ENCODE data around the gene NCKAP5.
"Not testable (repeated sequence)": the region's sequence is repeated elsewhere in the genome, so short reads cannot be mapped to it uniquely, and the experiment has no call there.

NCKAP5 gene

DNA sequence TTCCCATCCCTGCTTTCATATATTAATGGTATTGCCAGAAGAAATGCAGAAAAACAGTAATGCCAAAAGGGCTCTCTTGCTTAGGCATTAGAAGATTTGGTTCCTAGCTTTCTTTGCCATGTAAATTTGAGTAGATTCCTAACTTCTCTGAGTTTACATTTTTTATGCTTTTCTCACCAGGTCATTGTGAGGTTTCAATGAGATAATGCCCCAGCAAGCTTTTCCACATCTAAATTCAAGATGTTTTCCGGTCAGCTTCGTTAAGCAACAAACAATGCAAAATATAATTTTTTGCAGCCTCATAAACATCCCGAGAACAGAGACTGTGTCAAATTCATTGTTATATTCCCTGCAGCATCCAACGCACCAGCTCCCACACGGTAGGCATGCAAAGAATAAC is 44.9 kb downstream of the NCKAP5 start:
- Histone ChIP-seq H3K4me1 (ENCODE audit: insufficient read depth, insufficient read length) (no peaks in the 10 kb centered on the region), H3K27me3 (ENCODE audit: insufficient read depth, insufficient read length) (no peaks in the 10 kb centered on the region), H3K36me3 (ENCODE audit: insufficient read depth, insufficient read length, low read length) (no peaks in the 10 kb centered on the region), H3K4me3 (ENCODE audit: insufficient read length, low read depth) (no peak overlapping the region), H3K9ac (ENCODE audit: insufficient read length, low read depth) (no peak overlapping the region), H3K9me3 (ENCODE audit: insufficient read depth, low read length) (no peaks in the 10 kb centered on the region)
- no peak for DNase-seq (ENCODE audit: low read depth, low spot score)
- TF ChIP-seq YY1 (IDR thresholded peaks at IDR 0.05; ENCODE audit: insufficient read depth, insufficient read length) (no peak), ZNF274 (IDR thresholded peaks at IDR 0.05; ENCODE audit: low read depth, low read length) (no peak), SUZ12 (IDR thresholded peaks at IDR 0.05; ENCODE audit: extremely low read depth, insufficient read depth, insufficient read length) (no peak)

DNA sequence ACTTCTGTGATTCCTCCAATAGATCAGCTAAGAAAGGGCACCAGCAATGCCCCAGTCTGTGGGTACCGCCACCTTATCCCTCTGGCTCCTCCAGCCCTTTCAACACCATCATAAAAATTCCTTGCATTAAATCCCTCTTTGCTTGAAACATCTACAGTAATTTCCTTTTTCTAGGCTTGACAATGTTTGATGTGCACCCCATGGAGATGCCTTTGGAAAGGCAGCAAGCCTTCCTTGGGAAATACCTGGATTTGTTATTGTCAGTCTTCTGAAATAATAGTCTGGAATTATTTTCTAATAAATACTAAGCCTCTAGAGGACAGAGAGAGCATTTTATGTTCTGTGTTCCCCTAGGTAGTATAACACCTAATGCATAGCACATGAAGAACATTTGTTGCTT is 46.1 kb downstream of the NCKAP5 start:
- Histone ChIP-seq H3K4me1 (ENCODE audit: insufficient read depth, insufficient read length) (no peaks in the 10 kb centered on the region), H3K27me3 (ENCODE audit: insufficient read depth, insufficient read length) (no peaks in the 10 kb centered on the region), H3K9ac (ENCODE audit: insufficient read length, low read depth) (no peak overlapping the region), H3K4me3 (ENCODE audit: insufficient read length, low read depth) (no peak overlapping the region), H3K9me3 (ENCODE audit: insufficient read depth, low read length) (no peaks in the 10 kb centered on the region), H3K36me3 (ENCODE audit: insufficient read depth, insufficient read length, low read length) (no peaks in the 10 kb centered on the region)
- DNase-seq (ENCODE audit: low read depth, low spot score), result no peak
- TF ChIP-seq ZNF274 (IDR thresholded peaks at IDR 0.05; ENCODE audit: low read depth, low read length) (no peak), SUZ12 (IDR thresholded peaks at IDR 0.05; ENCODE audit: extremely low read depth, insufficient read depth, insufficient read length) (no peak), YY1 (IDR thresholded peaks at IDR 0.05; ENCODE audit: insufficient read depth, insufficient read length) (no peak)

DNA sequence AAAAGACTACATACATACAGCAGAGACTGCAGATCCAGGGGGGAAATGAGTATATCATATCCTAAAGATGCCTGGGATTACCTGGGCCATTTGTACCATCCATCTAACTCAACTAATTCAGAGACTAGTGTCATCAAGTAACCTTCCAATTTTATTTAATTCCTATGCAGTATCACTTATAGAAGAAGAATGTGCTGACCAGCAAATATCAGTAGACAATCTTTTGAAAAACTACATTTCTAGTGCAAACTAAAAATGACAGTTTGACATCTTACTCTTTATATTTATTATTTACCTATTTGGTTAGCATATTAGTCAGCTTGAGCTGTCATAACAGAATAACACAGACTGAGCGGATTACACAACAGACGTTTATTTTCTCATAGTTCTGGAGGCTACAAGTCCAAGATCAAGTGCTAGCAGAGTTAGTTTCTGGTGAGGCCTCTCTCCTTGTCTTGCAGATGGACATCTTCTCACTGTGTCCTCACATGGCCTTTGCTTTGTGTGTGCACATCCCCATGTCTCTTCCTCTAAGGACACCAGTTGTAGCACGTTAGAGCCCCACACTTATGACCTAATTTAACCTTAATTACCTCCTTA is 47.0 kb downstream of the NCKAP5 start:
- H3K4me3 ChIP-seq (ENCODE audit: insufficient read length, low read depth), result no peak overlapping the region
- H3K27me3 ChIP-seq (ENCODE audit: insufficient read depth, insufficient read length), result no peaks in the 10 kb centered on the region
- TF ChIP-seq SUZ12 (IDR thresholded peaks at IDR 0.05; ENCODE audit: extremely low read depth, insufficient read depth, insufficient read length) (no peak), YY1 (IDR thresholded peaks at IDR 0.05; ENCODE audit: insufficient read depth, insufficient read length) (no peak), ZNF274 (IDR thresholded peaks at IDR 0.05; ENCODE audit: low read depth, low read length) (no peak)
- H3K36me3 ChIP-seq (ENCODE audit: insufficient read depth, insufficient read length, low read length), result no peaks in the 10 kb centered on the region
- H3K9ac ChIP-seq (ENCODE audit: insufficient read length, low read depth), result no peak overlapping the region
- no peaks in the 10 kb centered on the region for H3K9me3 ChIP-seq (ENCODE audit: insufficient read depth, low read length)
- H3K4me1 ChIP-seq (ENCODE audit: insufficient read depth, insufficient read length), result no peaks in the 10 kb centered on the region
- no peak for DNase-seq (ENCODE audit: low read depth, low spot score)

- H3K9me3 ChIP-seq (ENCODE audit: insufficient read depth, low read length); H3K9ac ChIP-seq (ENCODE audit: insufficient read length, low read depth); H3K4me1 ChIP-seq (ENCODE audit: insufficient read depth, insufficient read length); H3K4me3 ChIP-seq (ENCODE audit: insufficient read length, low read depth); H3K36me3 ChIP-seq (ENCODE audit: insufficient read depth, insufficient read length, low read length); DNase-seq (ENCODE audit: low read depth, low spot score); H3K27me3 ChIP-seq (ENCODE audit: insufficient read depth, insufficient read length): not testable (repeated sequence)
Observed at GRCh38 chr2:133519677-133520076, 48.6 kb downstream of the NCKAP5 start.

DNA sequence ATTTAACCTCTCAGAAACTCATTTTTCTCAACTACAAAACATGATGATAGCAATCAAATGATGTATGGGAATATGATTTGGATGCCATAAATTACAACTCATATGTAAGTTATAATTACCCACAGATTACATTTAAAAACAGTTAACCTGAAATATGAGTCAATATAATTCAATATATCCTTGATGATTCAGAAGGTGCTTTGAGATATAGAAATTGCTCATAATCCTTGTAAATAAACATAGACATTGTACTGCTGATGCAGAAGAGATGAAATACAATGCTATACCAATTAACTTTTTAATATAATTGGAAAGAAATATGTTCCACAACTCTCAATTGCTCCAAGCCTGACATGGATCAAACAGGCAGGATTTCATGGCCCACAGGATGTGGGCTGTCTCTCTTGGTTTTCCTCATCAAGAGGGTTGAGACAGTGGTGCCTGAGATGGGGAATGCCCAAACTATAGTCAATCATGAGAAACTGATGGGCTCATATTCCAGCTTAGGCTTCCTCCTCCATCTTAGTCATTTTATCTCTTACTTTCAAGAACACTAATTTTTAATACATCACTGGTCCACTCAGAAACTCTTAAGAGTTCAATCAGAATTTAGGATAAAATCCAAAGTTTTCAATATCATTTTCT is 49.4 kb downstream of the NCKAP5 start:
- TF ChIP-seq ZNF274 (IDR thresholded peaks at IDR 0.05; ENCODE audit: low read depth, low read length) (no peak), SUZ12 (IDR thresholded peaks at IDR 0.05; ENCODE audit: extremely low read depth, insufficient read depth, insufficient read length) (no peak), YY1 (IDR thresholded peaks at IDR 0.05; ENCODE audit: insufficient read depth, insufficient read length) (no peak)
- Histone ChIP-seq H3K9me3 (ENCODE audit: insufficient read depth, low read length) (no peaks in the 10 kb centered on the region), H3K36me3 (ENCODE audit: insufficient read depth, insufficient read length, low read length) (no peaks in the 10 kb centered on the region)

DNA sequence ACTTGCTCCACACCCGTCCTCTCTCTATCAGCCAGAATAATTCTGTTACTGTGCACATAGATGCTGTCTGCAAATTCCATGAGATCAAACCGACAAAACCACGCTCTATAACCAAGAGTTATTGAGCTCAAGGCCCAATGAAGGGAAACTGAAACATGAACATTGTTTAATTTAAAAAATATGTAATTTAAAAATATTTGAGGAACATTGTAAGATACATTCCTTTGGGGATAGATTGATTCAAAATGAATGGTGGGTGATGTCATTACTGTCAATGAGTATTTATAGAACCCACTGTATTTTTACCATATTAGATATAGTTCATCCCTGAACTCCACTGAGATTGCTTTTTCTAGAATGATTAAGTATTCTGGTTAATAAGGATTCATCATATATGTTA is 50.4 kb downstream of the NCKAP5 start:
- no peaks in the 10 kb centered on the region for H3K9me3 ChIP-seq (ENCODE audit: insufficient read depth, low read length)
- no peaks in the 10 kb centered on the region for H3K36me3 ChIP-seq (ENCODE audit: insufficient read depth, insufficient read length, low read length)
- no peak for TF ChIP-seq ZNF274 (IDR thresholded peaks at IDR 0.05; ENCODE audit: low read depth, low read length)
- TF ChIP-seq SUZ12 (IDR thresholded peaks at IDR 0.05; ENCODE audit: extremely low read depth, insufficient read depth, insufficient read length), result no peak
- TF ChIP-seq YY1 (IDR thresholded peaks at IDR 0.05; ENCODE audit: insufficient read depth, insufficient read length), result no peak
- no peak overlapping the region for H3K4me3 ChIP-seq (ENCODE audit: insufficient read length, low read depth)
- H3K9ac ChIP-seq (ENCODE audit: insufficient read length, low read depth), result no peak overlapping the region
- no peaks in the 10 kb centered on the region for H3K4me1 ChIP-seq (ENCODE audit: insufficient read depth, insufficient read length)
- no peak for DNase-seq (ENCODE audit: low read depth, low spot score)
- no peaks in the 10 kb centered on the region for H3K27me3 ChIP-seq (ENCODE audit: insufficient read depth, insufficient read length)

More for the DNA sequence above, 49.4 kb downstream of the NCKAP5 start:
- Histone ChIP-seq H3K9ac (ENCODE audit: insufficient read length, low read depth) (no peak overlapping the region), H3K4me3 (ENCODE audit: insufficient read length, low read depth) (no peak overlapping the region), H3K4me1 (ENCODE audit: insufficient read depth, insufficient read length) (no peaks in the 10 kb centered on the region), H3K27me3 (ENCODE audit: insufficient read depth, insufficient read length) (no peaks in the 10 kb centered on the region)
- no peak for DNase-seq (ENCODE audit: low read depth, low spot score)

- H3K36me3 ChIP-seq (ENCODE audit: insufficient read depth, insufficient read length, low read length), result no peaks in the 10 kb centered on the region
- H3K9me3 ChIP-seq (ENCODE audit: insufficient read depth, low read length), result no peaks in the 10 kb centered on the region
- H3K4me3 ChIP-seq (ENCODE audit: insufficient read length, low read depth), result no peak overlapping the region
- no peak for DNase-seq (ENCODE audit: low read depth, low spot score)
- TF ChIP-seq SUZ12 (IDR thresholded peaks at IDR 0.05; ENCODE audit: extremely low read depth, insufficient read depth, insufficient read length), result no peak
- TF ChIP-seq YY1 (IDR thresholded peaks at IDR 0.05; ENCODE audit: insufficient read depth, insufficient read length), result no peak
- TF ChIP-seq ZNF274 (IDR thresholded peaks at IDR 0.05; ENCODE audit: low read depth, low read length), result no peak
- no peaks in the 10 kb centered on the region for H3K27me3 ChIP-seq (ENCODE audit: insufficient read depth, insufficient read length)
- no peak overlapping the region for H3K9ac ChIP-seq (ENCODE audit: insufficient read length, low read depth)
- no peaks in the 10 kb centered on the region for H3K4me1 ChIP-seq (ENCODE audit: insufficient read depth, insufficient read length)
Observed at GRCh38 chr2:133516405-133517026, 51.7 kb downstream of the NCKAP5 start.

Measured in NT2/D1 (cell line).